GM12878 (cell line): ENCODE data around the gene CEP63. TPM values are rescaled to one million over a fixed set of nuclear protein-coding genes. Genes with fewer than 3 reads are reported as not detected.

Experiments used
- ATAC-seq: fragments of 200-7000 bp; cut with Tn5 transposase; 3 replicates; pipeline ENCODE4 v1.9.1; 2020; ENCODE audit warnings: mild to moderate bottlenecking, moderate library complexity
- BruUV-seq: library from RNA; stranded (reverse); fragments of 400-500 nt; replicated peaks from 2 replicates; lab custom pipeline; 2021; lab: Mats Ljungman, UMichigan
- CTCF ChIA-PET: fragments of 300-600 bp; sonication (Branson Sonifier 250); formaldehyde crosslinking; extraction: SDS; loops from one replicate; lab custom pipeline; 2021; ENCODE audit warnings: inconsistent platforms; lab: Yijun Ruan, JAX
- POLR2A ChIA-PET: fragments of 350-600 bp; formaldehyde crosslinking; extraction: SDS; loops from one replicate; lab custom pipeline; 2021; ENCODE audit warnings: inconsistent platforms; lab: Charles Lee
- RAD21 ChIA-PET: fragments of 300-600 bp; sonication (Branson Sonifier 250); formaldehyde crosslinking; loops from one replicate; lab custom pipeline; 2023; ENCODE audit warnings: antibody characterized with exemption; ENCODE audit not compliant: unreplicated experiment; lab: Charles Lee
- SMC1A ChIA-PET: fragments of 300-600 bp; sonication (Branson Sonifier 250); formaldehyde crosslinking; loops from one replicate; lab custom pipeline; 2023; ENCODE audit not compliant: unreplicated experiment, uncharacterized antibody; lab: Charles Lee
- DNase-seq: peaks from one replicate; pipeline ENCODE4 v3.0.0-alpha.2; 2011; ENCODE audit warnings: low read depth, low spot score
- FAIRE-seq: peaks from 3 replicates; lab custom pipeline; 2011; peaks lifted over from hg19 to GRCh38; lab: Jason Lieb, UNC
- H2AFZ ChIP-seq: 2 replicates; pipeline ENCODE4 v1.6.0; 2011; ENCODE audit warnings: low read depth, low read length, control low read depth; ENCODE audit not compliant: control insufficient read depth
- H3K27ac ChIP-seq: 2 replicates; pipeline ENCODE4 v1.5.1; 2011; ENCODE audit warnings: control low read depth; ENCODE audit not compliant: control insufficient read depth, insufficient read depth
- H3K27me3 ChIP-seq, 2 experiments: replicated peaks in 1 of 2; 2 replicates each; pipeline versions ENCODE4 v1.6.0 to v1.6.1; 2011; ENCODE audit warnings: low read length in 1 of 2; ENCODE audit not compliant: control insufficient read depth in 2 of 2, insufficient read depth in 2 of 2
- H3K36me3 ChIP-seq, 2 experiments: 2 replicates each; pipeline ENCODE4 v1.5.1; 2011; ENCODE audit warnings: low read length in 1 of 2; ENCODE audit not compliant: control insufficient read depth in 2 of 2, insufficient read depth in 2 of 2
- H3K4me1 ChIP-seq: 2 replicates; pipeline ENCODE4 v1.6.1; 2011; ENCODE audit warnings: mild to moderate bottlenecking, low read length, moderate library complexity, mixed read lengths; ENCODE audit not compliant: control insufficient read depth, insufficient read depth
- H3K4me2 ChIP-seq: 2 replicates; pipeline ENCODE4 v1.6.0; 2011; ENCODE audit warnings: control low read depth; ENCODE audit not compliant: control insufficient read depth, insufficient read depth
- H3K4me3 ChIP-seq: fragments of 200-600 bp; sonication (generic); 2 replicates; pipeline ENCODE4 v1.5.1; 2016
- H3K79me2 ChIP-seq: 2 replicates; pipeline ENCODE4 v1.6.0; 2011; ENCODE audit warnings: low read length; ENCODE audit not compliant: control insufficient read depth, insufficient read depth
- H3K9ac ChIP-seq: 2 replicates; pipeline ENCODE4 v1.8.0; 2011; ENCODE audit warnings: low read length, control low read depth, mixed read lengths; ENCODE audit not compliant: control insufficient read depth, insufficient read depth
- H3K9me3 ChIP-seq: replicated peaks from 3 replicates; pipeline ENCODE4 v1.5.1; 2011; ENCODE audit warnings: mild to moderate bottlenecking, low read length; ENCODE audit not compliant: control insufficient read depth, insufficient read depth
- H4K20me1 ChIP-seq: 2 replicates; pipeline ENCODE4 v1.6.0; 2011; ENCODE audit not compliant: control insufficient read depth, insufficient read depth
- CEBPB ChIP-seq, 2 experiments: fragments of 150-350 bp in 1 of 2; IDR thresholded peaks; 2 replicates each; pipeline ENCODE4 v1.6.1; 2012 to 2014; ENCODE audit warnings: low read depth in 2 of 2, low read length in 2 of 2, borderline replicate concordance in 1 of 2, inconsistent platforms in 1 of 2
- CREM ChIP-seq: IDR thresholded peaks from 2 replicates; pipeline ENCODE4 v1.6.1; 2014; ENCODE audit warnings: antibody characterized with exemption, low read depth
- EED ChIP-seq: sonication (generic); IDR thresholded peaks from 2 replicates; pipeline ENCODE4 v1.6.1; 2016; ENCODE audit warnings: antibody characterized with exemption, low read depth
- GABPA ChIP-seq: IDR thresholded peaks from 2 replicates; pipeline ENCODE4 v1.6.1; 2014; ENCODE audit warnings: antibody characterized with exemption, low read depth, mild to moderate bottlenecking, inconsistent platforms
- MTA2 ChIP-seq: fragments of 450-650 bp; IDR thresholded peaks from 2 replicates; pipeline ENCODE4 v1.6.1; 2016; ENCODE audit warnings: low read depth, mild to moderate bottlenecking, moderate library complexity
- MXI1 ChIP-seq: fragments of 150-350 bp; IDR thresholded peaks from 2 replicates; pipeline ENCODE4 v1.6.1; 2011; ENCODE audit warnings: low read depth, mild to moderate bottlenecking, inconsistent platforms, low read length, improper control_type of control experiment
- NBN ChIP-seq: fragments of 450-650 bp; IDR thresholded peaks from 2 replicates; pipeline ENCODE4 v1.6.1; 2016
- NFXL1 ChIP-seq: fragments of 450-650 bp; IDR thresholded peaks from 2 replicates; pipeline ENCODE4 v1.6.1; 2017; ENCODE audit warnings: antibody characterized with exemption, mild to moderate bottlenecking, borderline replicate concordance
- NFYB ChIP-seq: IDR thresholded peaks from 2 replicates; pipeline ENCODE4 v1.6.1; 2011; ENCODE audit warnings: low read depth, mild to moderate bottlenecking, low read length, improper control_type of control experiment, moderate library complexity; ENCODE audit not compliant: insufficient read depth
- PML ChIP-seq: IDR thresholded peaks from 2 replicates; pipeline ENCODE4 v1.6.1; 2012; ENCODE audit warnings: low read length, inconsistent platforms
- POLR2AphosphoS2 ChIP-seq: IDR thresholded peaks from 2 replicates; pipeline ENCODE4 v1.6.1; 2011; ENCODE audit warnings: low read depth, mild to moderate bottlenecking, low read length, improper control_type of control experiment, moderate library complexity
- REST ChIP-seq: IDR thresholded peaks from 2 replicates; pipeline ENCODE4 v1.6.1; 2012; ENCODE audit warnings: mild to moderate bottlenecking, low read depth, low read length
- SMC3 ChIP-seq: IDR thresholded peaks from 2 replicates; pipeline ENCODE4 v1.6.1; 2011; ENCODE audit warnings: low read length, improper control_type of control experiment, borderline replicate concordance
- SREBF2 ChIP-seq: IDR thresholded peaks from 2 replicates; pipeline ENCODE4 v1.6.1; 2012; ENCODE audit warnings: mild to moderate bottlenecking, low read length
- SRF ChIP-seq, 2 experiments: IDR thresholded peaks; 2 replicates each; pipeline ENCODE4 v1.6.1; 2011; ENCODE audit warnings: low read depth in 2 of 2, low read length in 2 of 2, mild to moderate bottlenecking in 1 of 2, moderate library complexity in 1 of 2
- SUZ12 ChIP-seq: fragments of 200-600 bp; sonication (generic); IDR thresholded peaks from one replicate; pipeline ENCODE4 v1.6.1; 2018; ENCODE audit warnings: antibody characterized with exemption, mild to moderate bottlenecking; ENCODE audit not compliant: unreplicated experiment
- YBX1 ChIP-seq: fragments of 450-650 bp; IDR thresholded peaks from 2 replicates; pipeline ENCODE4 v1.6.1; 2016; ENCODE audit warnings: antibody characterized with exemption
- YY1 ChIP-seq: IDR thresholded peaks from 2 replicates; pipeline ENCODE4 v1.6.1; 2011; ENCODE audit warnings: low read depth, mild to moderate bottlenecking, low read length
- ZNF592 ChIP-seq: fragments of 450-650 bp; IDR thresholded peaks from 2 replicates; pipeline ENCODE4 v1.6.1; 2017; ENCODE audit warnings: mild to moderate bottlenecking, moderate library complexity
- WGBS: methylation state at CpG from one replicate; pipeline ENCODE4 v1.1.6; 2016; ENCODE audit warnings: low lambda C conversion rate; ENCODE audit not compliant: insufficient replicate concordance, insufficient coverage; ENCODE audit errors: missing lambda C conversion rate; 5-methylcytosine and 5-hydroxymethylcytosine counted together
- in situ Hi-C: fragments of 300-500 bp; cut with MboI; formaldehyde crosslinking; loops from 9 replicates; pipeline ENCODE4 v1.14.3; 2018; ENCODE audit warnings: mixed read lengths
- intact Hi-C: fragments of 100-400 bp; cut with micrococcal nuclease; formaldehyde crosslinking; loops from one replicate; pipeline ENCODE4 v1.14.2; 2022; ENCODE audit not compliant: unreplicated experiment
- polyA plus RNA-seq, 11 experiments: library from polyadenylated mRNA; depleted of rRNA in 4 of 11; unstranded in 6 of 11; stranded (reverse) in 5 of 11; fragments of >200 nt; fragmentation: Nextera tagmentation in 4 of 11; fragmentation: Illumina TruSeq in 1 of 11; extraction: Ambion mirVana in 4 of 11; extraction: Trizol in 1 of 11; gene quantifications; 1 replicate in 1 of 11; 2 replicates in 10 of 11; pipeline versions ENCODE4 v1.2.1 to v1.2.3, GENCODE V29; 2011 to 2016; ENCODE audit warnings: inconsistent platforms in 2 of 11, missing spikeins in 2 of 11, low read depth in 1 of 11
- total RNA-seq, 4 experiments: library from RNA; depleted of rRNA in 3 of 4; stranded (reverse); fragments of >200 nt in 3 of 4; fragmentation: Illumina TruSeq in 1 of 4; extraction: Trizol in 1 of 4; gene quantifications; 2 replicates each; pipeline versions ENCODE4 v1.2.1 to v1.2.3, GENCODE V29; 2013 to 2021

CEP63 gene
- total and polyA plus RNA-seq, 10 of the 15 experiments (the other 5 are each of a cell fraction or from before 2014, with no cell fraction given) = 14.0 to 36.9 (median 26.8) TPM

GRCh38 chr3:134472831-134473230 is 13.0 kb upstream of the CEP63 start:
- Histone ChIP-seq H3K9me3 (no peaks in the 10 kb centered on the region), H3K27me3 (no peaks in the 10 kb centered on the region), H3K4me1 (no peaks in the 10 kb centered on the region), H3K27ac (no peak overlapping the region), H2AFZ (no peak overlapping the region), H3K36me3 (peaks cover 2 to 14% of the 10 kb centered on the region in 2 experiments; a peak in 2 of 4 replicates), H3K9ac (no peak overlapping the region), H3K79me2 (no peaks in the 10 kb centered on the region), H4K20me1 (no peaks in the 10 kb centered on the region), H3K4me2 (no peak overlapping the region), H3K4me3 (no peak overlapping the region)
- ChIA-PET CTCF (interaction anchor here (0.6 to 7.6 kb wide), 20 partner anchors 8 to 654 kb away, joined by 3 to 83 read pairs (median 4); partner anchors contain the start of genes ANAPC13 and CEP63), RAD21 (interaction anchor here (2.3 to 3.2 kb wide), 2 partner anchors 11 to 165 kb away, joined by 7 to 17 read pairs; no protein-coding TSS in a partner anchor), SMC1A (interaction anchor here (1.4 to 2.8 kb wide), 9 partner anchors 10 to 290 kb away, joined by 3 to 26 read pairs (median 8); no protein-coding TSS in a partner anchor), POLR2A (no interaction called here)
- in situ Hi-C loops (loop anchor here (5.0 kb wide), 1 partner anchor 166 kb away; no protein-coding TSS in a partner anchor), intact Hi-C loops (loop anchor here (10.0 kb wide), 2 partner anchors 548 to 808 kb away; partner anchors contain the start of gene TOPBP1)
- BruUV-seq = no TSS peak
- no peak for ATAC-seq
- WGBS = 94% methylated on average over 6 of the region's 6 CpGs
- no peak for FAIRE-seq
- DNase-seq = no peak
- TF ChIP-seq NFXL1 (no peak), SMC3 (no peak), SRF (IDR thresholded peaks at IDR 0.05; ENCODE audit: low read depth in 2 of 2, low read length in 2 of 2) (no peak), REST (no peak), CEBPB (IDR thresholded peaks at IDR 0.05; ENCODE audit: borderline replicate concordance in 1 of 2, low read depth in 2 of 2, low read length in 2 of 2) (no peak), EED (no peak), GABPA (no peak), NBN (no peak), SUZ12 (no peak), PML (no peak), YBX1 (no peak), SREBF2 (no peak), NFYB (no peak), CREM (no peak), POLR2AphosphoS2 (no peak), MXI1 (no peak), ZNF592 (no peak), MTA2 (no peak), YY1 (no peak)
